ENCODE data around the gene SPIB.
"Not testable (repeated sequence)": the region's sequence is repeated elsewhere in the genome, so short reads cannot be mapped to it uniquely, and the experiment has no call there.

The SPIB gene

DNA sequence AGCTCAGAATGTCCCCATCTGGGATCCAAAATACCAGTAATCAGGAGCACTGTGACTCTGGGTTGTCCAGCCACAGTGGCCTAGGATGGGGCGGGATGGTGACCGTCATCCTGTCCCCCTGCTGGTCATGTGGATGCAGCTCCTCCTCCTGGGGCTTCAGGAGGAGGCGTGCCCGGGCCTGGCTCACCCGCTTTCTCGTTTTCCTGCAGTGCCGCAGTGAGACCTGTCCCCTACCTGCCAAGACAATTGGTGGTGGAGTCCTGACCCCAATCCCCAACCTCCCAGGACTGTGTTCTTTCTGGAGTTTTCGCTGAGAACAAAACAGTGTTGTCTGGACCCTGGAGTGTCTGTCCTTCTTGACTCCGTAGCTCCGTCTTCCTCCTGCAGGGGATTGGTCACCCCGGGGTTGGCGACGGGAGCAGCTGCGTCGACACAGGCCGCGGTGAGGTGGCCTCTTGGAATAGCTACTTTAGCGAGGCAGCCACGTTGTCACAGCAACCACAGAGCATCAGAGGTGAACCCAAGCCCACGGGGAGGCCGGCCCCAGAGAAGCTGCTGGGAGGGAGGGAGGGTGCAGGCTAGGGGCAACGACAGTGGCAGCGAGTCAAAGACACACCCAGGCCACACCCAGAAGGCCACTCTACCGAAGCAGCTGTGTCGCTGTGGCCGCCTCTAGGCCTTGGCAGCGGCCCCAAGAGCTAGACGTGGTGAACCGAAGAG is 47.4 kb downstream of the SPIB start:
- DNase-seq (ENCODE audit: low read depth in 2 of 2, low spot score in 1 of 2): no peak

DNA sequence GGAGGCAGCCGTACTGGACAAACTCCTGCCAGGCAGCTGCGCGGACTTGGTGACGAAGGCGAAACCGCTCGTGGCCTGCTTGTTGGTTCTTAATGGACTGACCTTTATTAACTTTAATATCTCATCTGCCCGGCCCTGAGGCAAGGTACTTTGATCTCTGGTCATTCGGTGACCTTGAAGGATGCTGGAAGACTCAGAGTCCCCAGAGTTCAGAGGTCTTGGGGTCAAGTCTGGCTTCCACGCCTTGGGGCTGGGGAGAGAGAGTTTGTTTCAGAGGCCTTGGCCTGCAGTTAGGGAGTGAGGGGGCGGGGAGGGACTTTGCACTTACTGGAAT is 47.9 kb downstream of the SPIB start:
- DNase-seq (ENCODE audit: low read depth in 2 of 2, low spot score in 1 of 2): no peak

DNA sequence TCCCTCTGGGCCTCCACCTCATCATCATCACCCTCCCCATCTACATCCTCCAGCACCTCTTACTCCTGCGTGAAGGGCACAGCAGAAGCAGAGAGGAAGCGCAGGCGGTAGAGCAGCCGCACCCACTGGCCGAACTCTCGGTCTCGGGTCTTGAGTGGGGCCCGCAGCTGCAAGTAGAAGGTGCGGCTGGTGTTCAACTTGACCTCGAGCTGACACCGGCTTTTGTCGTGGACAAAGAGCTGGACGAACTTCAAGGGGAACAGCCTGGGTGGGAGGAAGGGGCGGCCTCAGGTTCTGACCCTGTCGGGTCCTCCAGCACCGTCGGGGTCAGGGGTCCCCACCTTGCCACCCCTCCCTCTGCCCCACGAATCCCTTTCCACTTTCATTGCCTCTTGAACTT is 48.8 kb downstream of the SPIB start:
- no peak for DNase-seq (ENCODE audit: low read depth in 2 of 2, low spot score in 1 of 2)

DNA sequence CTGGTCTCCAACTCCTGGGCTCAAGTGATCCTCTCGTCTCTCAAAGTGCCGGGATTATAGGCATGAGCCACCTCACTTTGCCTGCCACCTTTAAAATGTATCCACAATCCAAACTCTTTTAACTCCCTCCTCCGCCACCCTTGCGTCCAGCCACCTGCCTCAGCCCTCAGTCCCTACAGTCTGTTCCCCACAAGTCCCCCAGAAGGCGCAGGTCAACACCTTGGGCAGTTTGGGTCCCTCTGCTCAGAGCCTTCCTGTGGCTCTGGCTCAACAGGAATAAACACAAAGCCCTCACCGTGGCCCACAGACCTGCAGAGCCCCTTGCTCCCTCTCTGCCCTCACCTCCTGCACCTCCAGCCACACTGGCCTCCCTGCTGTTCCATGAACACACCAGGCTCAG is 50.1 kb downstream of the SPIB start:
- no peak for DNase-seq (ENCODE audit: low read depth in 2 of 2, low spot score in 1 of 2)

DNA sequence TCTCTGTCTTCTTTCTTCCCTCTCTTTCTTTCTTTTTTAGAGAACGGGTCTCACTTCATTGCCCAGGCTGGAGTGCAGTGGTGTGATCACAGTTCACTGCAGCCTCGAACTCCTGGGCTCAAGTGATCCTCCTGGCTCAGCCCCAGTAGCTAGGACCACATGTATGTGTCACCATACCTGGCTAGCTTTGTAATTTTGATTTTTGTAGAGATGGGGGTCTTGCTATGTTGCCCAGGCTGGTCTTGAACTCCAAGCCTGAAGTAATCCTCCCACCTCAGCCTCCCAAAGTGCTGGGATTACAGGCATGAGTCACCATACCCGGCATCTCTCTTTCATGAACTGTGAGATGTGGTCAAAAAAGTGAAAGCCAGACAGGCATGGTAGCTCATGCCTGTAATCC is 54.6 kb downstream of the SPIB start:
- not testable (repeated sequence) for DNase-seq (ENCODE audit: low read depth in 2 of 2, low spot score in 1 of 2)

DNA sequence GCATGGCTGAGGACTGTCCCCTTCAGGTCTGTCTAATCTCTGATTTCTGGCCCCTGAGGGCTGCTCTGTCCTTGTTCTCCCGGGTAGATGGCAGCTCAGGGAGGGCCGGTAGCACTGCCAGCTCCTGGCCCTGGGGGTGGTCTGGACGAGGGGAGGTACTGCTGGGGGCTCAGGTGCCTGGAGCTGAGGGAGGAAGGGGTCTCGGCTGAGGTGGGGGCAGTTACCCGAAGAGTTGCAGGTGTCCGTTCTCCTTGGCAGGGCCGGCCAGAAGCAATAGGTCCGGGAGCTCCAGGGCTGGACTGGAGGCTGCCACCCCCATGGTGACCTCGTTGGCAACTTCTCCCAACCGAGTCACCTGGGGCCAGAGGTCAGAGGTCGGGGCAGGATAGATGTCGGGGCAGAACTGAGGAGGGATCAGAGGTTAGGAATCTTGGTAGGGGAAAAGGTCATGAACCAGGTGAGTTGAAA is 56.4 kb downstream of the SPIB start:
- DNase-seq (ENCODE audit: low read depth in 2 of 2, low spot score in 1 of 2): no peak

DNA sequence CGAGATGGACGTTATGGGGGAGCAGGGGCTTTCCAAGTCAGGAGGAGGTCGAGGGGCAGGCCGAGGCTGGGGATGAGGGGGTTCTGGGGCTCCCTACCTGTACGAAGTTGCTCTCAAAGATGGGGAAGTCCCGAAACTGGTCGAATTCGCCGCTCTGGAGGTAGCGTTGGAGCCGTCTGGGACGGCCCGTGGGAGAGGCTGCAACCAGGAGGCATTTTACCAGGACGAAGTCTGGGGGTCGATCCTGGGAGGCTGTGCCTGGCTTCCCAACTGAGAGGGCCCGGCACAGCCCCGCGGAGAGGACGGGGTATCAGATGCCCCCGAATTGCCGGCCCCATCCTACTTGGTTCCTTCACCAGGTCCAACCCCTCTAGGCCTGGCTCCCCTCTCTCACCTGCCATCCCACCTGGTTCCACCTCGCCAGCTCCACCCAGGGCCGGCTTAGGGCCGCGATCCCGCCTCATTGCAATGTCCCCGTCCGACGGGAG is 57.0 kb downstream of the SPIB start:
- DNase-seq (ENCODE audit: low read depth in 2 of 2, low spot score in 1 of 2): no peak

DNA sequence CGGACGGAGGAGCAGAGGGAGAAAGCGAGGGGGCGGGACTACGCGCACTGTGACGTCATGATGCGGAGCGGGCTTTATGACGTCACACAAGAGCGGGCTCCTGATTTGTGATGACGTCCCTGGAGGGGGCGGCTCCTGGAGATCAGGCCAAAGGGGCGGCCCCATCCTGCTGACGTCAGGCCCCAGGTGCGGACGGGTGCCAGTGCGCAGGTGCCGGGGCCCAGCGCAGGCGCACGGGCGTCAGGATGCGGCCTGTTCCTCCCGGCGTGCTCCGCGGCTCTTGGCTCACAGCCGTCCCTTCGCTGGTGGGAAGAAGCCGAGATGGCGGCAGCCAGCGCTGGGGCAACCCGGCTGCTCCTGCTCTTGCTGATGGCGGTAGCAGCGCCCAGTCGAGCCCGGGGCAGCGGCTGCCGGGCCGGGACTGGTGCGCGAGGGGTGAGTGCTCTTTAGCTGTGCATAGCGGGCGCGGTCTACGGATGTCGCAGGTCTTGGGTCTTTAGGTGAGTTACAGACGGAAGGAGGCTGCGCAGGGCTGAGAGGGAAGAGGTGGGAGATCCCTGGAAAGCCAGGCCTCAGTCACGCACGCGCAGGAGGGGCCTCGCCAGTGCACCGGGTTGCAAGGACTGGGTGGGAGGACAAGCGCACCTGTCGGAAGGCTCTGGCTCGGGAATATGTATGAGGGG is 57.6 kb downstream of the SPIB start, which contains the start of the genes EMC10 and GARIN5A:
TSS of gene EMC10 (plus strand) at position 284 of the 683 bp plus-strand sequence. CDS start at position 322, 38 bp downstream.
TSS of gene GARIN5A (minus strand) at position 625 of the 683 bp plus-strand sequence. CDS start at position 165, 460 bp downstream.
- peak; percentile 76 to 84 for DNase-seq (ENCODE audit: low read depth in 2 of 2, low spot score in 1 of 2)

DNA sequence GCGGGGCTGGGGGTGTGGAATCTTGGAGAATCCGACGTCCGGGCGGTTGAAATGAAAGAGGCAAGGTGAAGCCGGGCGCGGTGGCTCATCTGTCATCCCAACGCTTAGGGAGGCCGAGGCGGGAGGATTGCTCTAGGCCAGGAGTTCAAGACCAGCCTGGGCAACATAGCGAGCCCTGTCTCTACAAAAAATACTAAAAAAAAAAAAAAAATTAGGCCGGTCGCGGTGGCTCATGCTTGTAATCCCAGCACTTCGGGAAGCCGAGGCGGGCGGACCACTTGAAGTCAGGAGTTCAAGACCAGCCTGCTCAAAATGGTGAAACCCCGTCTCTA is 58.1 kb downstream of the SPIB start:
- DNase-seq (ENCODE audit: low read depth in 2 of 2, low spot score in 1 of 2): no peak

DNA sequence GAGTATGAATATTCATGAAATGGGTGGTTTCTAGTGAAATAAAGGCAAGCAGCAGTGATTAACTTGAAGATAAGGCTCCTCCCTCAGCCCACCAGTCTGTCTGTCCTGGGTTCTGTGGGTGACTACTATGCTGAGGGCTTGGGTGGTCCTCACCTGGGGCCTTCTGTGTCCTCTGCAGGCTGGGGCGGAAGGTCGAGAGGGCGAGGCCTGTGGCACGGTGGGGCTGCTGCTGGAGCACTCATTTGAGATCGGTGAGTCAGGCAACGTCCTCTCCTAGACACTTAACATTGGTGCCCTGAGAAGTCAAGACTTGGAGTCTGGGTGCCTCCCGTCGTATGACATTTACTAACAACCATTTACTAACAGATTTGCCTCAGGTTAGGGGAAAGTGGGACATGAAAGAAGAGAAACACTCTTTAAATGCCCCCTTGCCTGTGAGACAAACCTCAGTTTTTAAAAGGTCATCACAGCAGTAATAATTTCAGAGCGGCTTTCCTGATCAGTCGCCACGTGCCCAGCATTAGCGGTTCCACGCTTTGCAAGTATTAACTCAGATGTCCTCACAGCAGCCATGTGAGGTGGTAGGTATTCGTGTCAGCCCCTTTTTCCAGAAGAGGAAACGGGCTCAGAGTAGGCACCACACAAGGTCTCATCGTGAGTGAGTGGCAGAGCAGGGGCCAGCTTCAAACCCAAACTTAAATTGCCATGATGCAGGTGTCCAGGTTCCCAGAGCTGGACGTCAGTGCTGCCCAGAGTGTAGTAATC is 59.2 kb downstream of the SPIB start:
- DNase-seq (ENCODE audit: low read depth in 2 of 2, low spot score in 1 of 2): no peak

DNA sequence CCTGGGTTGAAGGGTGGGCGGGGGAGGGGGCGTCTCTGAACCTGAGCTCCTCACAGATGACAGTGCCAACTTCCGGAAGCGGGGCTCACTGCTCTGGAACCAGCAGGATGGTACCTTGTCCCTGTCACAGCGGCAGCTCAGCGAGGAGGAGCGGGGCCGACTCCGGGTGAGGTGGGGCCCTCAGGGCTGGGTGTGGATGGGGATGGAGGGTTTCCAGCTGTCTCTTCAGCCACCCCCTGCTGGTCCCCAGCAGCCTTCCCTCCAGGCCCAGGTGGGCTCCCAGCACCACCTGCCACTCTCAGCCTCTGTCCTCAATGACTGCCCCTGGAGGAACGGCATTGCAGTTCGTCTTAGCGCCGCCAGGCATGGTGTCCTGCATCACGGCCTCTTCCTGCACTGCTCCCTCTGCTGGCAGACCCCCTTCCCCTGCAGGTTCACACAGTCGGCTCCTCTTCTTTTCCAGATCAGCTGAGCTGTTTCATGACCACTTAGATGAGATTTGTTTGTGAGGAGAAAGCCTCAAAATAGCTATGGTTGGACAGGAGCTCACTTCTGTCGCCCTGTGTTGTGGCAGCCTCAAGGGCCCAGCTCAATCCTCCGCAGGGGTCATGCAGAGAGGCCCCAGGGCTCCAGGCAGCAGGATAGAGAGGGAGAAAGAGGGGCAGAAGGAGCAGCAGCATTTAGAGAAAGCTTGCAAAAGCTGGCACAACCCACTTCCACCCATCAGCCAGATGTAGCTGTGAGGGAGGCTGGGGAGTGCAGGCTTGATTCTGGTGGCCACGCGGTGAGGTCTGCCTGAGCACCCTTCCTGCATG is 60.4 kb downstream of the SPIB start:
- DNase-seq (ENCODE audit: low read depth in 2 of 2, low spot score in 1 of 2): no peak

DNA sequence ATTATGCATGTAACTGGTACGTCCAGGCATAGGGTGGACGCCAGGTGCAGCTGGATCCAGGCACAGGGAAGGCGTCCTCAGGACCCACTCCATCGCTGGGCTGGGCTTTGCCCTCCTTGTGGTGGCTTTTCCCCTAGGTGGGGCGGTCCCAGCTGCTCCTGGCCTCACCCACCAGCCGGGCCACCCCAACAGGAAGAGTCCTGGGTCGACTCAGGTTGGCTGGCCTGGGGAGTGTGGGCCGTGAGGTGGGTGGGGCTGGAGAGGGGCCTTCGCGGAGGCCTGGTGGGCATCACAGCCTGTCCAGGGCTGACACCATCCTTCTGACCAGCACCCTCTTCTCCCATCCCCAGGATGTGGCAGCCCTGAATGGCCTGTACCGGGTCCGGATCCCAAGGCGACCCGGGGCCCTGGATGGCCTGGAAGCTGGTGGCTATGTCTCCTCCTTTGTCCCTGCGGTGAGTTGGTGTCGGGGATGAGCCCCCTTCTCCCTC is 61.1 kb downstream of the SPIB start:
- DNase-seq (ENCODE audit: low read depth in 2 of 2, low spot score in 1 of 2): no peak

DNA sequence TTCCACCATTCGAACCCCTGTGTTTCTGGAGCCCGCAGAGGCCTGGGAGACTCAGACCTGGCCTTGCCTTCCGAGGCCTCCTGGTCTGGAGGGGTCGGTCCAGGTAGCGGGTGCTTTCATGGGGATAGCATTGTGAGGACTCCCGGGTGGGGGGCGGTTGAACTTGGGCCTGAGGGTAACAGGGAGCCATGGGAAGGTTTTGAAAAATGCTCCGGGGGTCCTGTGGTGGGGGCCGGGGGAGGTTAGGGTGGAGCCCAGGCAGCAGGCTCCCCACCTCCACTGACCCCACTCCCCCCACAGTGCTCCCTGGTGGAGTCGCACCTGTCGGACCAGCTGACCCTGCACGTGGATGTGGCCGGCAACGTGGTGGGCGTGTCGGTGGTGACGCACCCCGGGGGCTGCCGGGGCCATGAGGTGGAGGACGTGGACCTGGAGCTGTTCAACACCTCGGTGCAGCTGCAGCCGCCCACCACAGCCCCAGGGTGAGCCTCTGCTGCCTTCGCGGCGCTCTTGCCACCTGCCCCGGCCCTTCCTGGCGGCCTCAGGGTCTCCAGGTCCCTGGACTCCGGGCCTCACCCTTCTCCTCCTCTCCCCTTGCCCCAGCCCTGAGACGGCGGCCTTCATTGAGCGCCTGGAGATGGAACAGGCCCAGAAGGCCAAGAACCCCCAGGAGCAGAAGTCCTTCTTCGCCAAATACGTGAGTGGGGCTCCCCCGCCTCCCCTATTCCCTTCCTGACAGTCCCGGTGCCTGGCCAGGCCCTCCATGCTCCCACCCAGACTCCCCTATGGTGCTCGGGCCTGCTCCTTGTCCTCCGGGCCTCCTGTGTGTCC is 61.8 kb downstream of the SPIB start:
- DNase-seq (ENCODE audit: low read depth in 2 of 2, low spot score in 1 of 2): no peak
